Activated naive CD8-positive, alpha-beta T cell treated with anti-CD3 and anti-CD28 coated beads, Interleukin-2, amount 10 ng/mL, durations not matched to agents 7 days and 5 days (primary cell): ENCODE results near the gene RASL10B. TPM values are rescaled to one million over a fixed set of nuclear protein-coding genes. Genes with fewer than 3 reads are reported as not detected.

Source experiments
- ATAC-seq: fragments of 150-1000 bp; cut with Tn5 transposase; one replicate; pipeline ENCODE4 v1.10.0; 2021; ENCODE audit warnings: low read depth, moderate library complexity
- POLR2A ChIA-PET: fragments of 350-600 bp; sonication (Branson Sonifier 250); formaldehyde crosslinking; loops from one replicate; lab custom pipeline; 2021; ENCODE audit warnings: antibody characterized with exemption; lab: Charles Lee
- DNase-seq: peaks from one replicate; pipeline ENCODE4 v3.0.0; 2021
- H3K27ac Mint-ChIP-seq: one replicate; pipeline ENCODE4 v1.8.0; 2022; ENCODE audit warnings: mild to moderate bottlenecking, mixed read lengths
- H3K27me3 Mint-ChIP-seq: one replicate; pipeline ENCODE4 v1.8.0; 2022; ENCODE audit warnings: mild to moderate bottlenecking, moderate library complexity, mixed read lengths
- H3K36me3 Mint-ChIP-seq: one replicate; pipeline ENCODE4 v1.8.0; 2021; ENCODE audit warnings: mild to moderate bottlenecking, mixed read lengths
- H3K4me1 Mint-ChIP-seq: one replicate; pipeline ENCODE4 v1.8.0; 2021; ENCODE audit warnings: mixed read lengths
- H3K4me3 Mint-ChIP-seq: one replicate; pipeline ENCODE4 v1.8.0; 2022; ENCODE audit warnings: mild to moderate bottlenecking, moderate library complexity, mixed read lengths
- H3K9me3 Mint-ChIP-seq: one replicate; pipeline ENCODE4 v1.8.0; 2021; ENCODE audit warnings: mixed read lengths
- total RNA-seq, 2 experiments: library from RNA; stranded (reverse); gene quantifications; one replicate each; pipeline ENCODE4 v1.2.3, GENCODE V29; 2021

Gene RASL10B
- total RNA-seq, 2 experiments from 2014 or later = 0.09 to 0.53 TPM

- ATAC-seq = no peak
- DNase-seq = no peak
- Mint-ChIP-seq H3K36me3 (no peaks in the 10 kb centered on the region), H3K4me3 (no peak overlapping the region), H3K4me1 (peaks cover 5% of the 10 kb centered on the region), H3K27ac (no peak overlapping the region), H3K9me3 (no peaks in the 10 kb centered on the region), H3K27me3 (peaks cover 2% of the 10 kb centered on the region)
- POLR2A ChIA-PET = interaction anchor here (1.3 kb wide), 1 partner anchor 42 kb away, joined by 7 read pairs; the partner anchor contains the start of gene TAF15
These were observed 35.0 kb downstream of the RASL10B start for GRCh38 chr17:35766489-35766877.

DNA sequence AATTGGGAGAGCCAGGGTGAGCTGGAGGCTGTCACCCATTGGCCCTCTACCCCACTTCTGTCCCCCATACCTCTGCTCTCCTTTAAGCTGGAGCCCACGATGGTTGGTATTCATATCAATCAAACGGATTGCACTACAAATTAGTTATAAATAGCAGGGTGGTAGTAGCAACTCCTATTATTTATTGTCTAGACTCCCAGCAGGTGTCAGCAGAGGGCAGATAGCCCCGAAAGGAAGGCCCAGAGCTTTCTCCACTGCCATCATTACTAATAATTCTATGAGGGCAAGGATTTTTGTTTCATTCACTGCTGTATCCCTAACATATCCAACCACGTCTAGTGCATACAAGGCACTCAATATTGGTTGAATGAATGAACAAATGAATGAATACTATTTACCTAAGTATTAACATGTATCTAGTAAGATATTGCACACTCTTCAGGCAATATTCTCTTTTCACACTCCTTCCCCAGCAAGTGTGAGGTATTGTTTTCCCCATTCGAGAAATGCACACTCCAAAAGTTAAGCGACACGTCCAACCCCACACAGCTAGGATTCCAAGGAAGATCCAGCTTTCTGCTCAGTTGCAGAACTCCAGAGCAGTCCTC, 35.6 kb downstream of the RASL10B start:
- no peak for DNase-seq
- no peak overlapping the region for H3K4me3 Mint-ChIP-seq
- POLR2A ChIA-PET = interaction anchor here (1.3 kb wide), 1 partner anchor 42 kb away, joined by 7 read pairs; the partner anchor contains the start of gene TAF15

GRCh38 chr17:35768797-35769196, 37.4 kb downstream of the RASL10B start:
- Mint-ChIP-seq H3K4me3 (no peak overlapping the region), H3K9me3 (no peaks in the 10 kb centered on the region), H3K36me3 (no peaks in the 10 kb centered on the region), H3K27me3 (peaks cover 10% of the 10 kb centered on the region), H3K27ac (no peak overlapping the region), H3K4me1 (peaks cover 5% of the 10 kb centered on the region)
- DNase-seq (no peak), ATAC-seq (no peak)
- POLR2A ChIA-PET = no interaction called here

More for the DNA sequence above, 35.6 kb downstream of the RASL10B start:
- Mint-ChIP-seq H3K27me3 (peaks cover 6% of the 10 kb centered on the region), H3K27ac (no peak overlapping the region), H3K9me3 (no peaks in the 10 kb centered on the region), H3K4me1 (peaks cover 5% of the 10 kb centered on the region), H3K36me3 (no peaks in the 10 kb centered on the region)
- no peak for ATAC-seq

DNA sequence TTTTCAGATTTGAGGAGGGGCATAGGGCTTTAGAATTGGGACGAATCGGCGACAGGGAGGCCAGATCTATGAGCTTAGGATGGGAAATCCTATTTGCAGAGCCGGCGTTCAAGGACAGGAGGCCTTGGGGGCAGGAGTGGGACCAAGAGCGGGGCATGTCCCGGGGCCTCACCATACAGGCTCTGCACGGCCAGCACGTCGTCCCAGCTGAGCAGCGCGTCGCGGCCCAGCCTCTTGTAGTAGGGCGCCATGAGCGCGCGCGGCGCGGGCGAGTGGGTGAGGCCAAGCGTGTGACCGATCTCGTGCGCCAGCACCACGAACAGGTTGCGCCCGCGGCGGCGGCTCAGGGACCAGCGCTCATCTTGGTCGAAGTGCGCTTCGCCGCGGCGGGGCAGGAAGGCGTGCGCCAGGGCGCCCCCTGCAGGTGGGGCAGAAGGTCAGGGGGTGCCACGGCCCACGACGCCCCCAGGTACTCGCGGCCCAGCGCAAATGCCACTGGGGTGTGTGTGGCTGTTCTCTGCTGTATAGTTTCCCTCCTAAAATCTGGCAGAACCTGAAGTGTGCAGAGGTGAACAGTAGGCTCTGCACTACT, 38.6 kb downstream of the RASL10B start:
- Mint-ChIP-seq H3K9me3 (no peaks in the 10 kb centered on the region), H3K4me1 (no peaks in the 10 kb centered on the region), H3K36me3 (no peaks in the 10 kb centered on the region), H3K27me3 (peaks cover 10% of the 10 kb centered on the region), H3K27ac (no peak overlapping the region), H3K4me3 (no peak overlapping the region)
- POLR2A ChIA-PET = interaction anchor here (1.5 kb wide), 1 partner anchor 39 kb away, joined by 3 read pairs; the partner anchor contains the start of gene TAF15
- DNase-seq (no peak), ATAC-seq (no peak)

DNA sequence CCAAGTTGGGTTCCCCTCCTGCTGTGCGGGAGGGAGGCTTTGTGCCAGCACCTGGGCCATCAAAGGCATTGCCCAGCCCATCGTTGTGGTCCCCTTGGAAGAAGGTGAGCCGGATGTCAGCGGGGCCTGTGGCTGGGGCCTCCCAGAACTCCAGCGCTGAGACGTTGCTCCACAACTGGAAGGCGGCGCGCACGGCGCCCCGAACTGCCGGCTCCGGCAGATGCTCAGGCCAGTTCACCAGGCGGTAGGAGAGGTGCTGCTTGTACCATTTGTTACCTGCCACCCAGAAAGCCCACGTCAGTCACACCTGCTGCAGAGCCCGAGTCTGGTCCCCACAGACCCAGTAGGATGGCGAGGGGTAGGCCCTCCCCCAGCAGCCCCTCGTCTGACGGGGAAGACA, 41.7 kb downstream of the RASL10B start:
- no peak for DNase-seq
- H3K27me3 Mint-ChIP-seq = peaks cover 10% of the 10 kb centered on the region
- no peak overlapping the region for H3K4me3 Mint-ChIP-seq
- POLR2A ChIA-PET = interaction anchor here (0.6 kb wide), 1 partner anchor 10 kb away, joined by 4 read pairs; no protein-coding TSS in a partner anchor
- H3K27ac Mint-ChIP-seq = no peak overlapping the region
- no peaks in the 10 kb centered on the region for H3K36me3 Mint-ChIP-seq
- no peak for ATAC-seq
- H3K9me3 Mint-ChIP-seq = no peaks in the 10 kb centered on the region
- no peaks in the 10 kb centered on the region for H3K4me1 Mint-ChIP-seq

GRCh38 chr17:35773679-35774425, 42.4 kb downstream of the RASL10B start:
- H3K4me3 Mint-ChIP-seq = no peak overlapping the region
- POLR2A ChIA-PET = interaction anchor here (0.5 to 0.6 kb wide), 2 partner anchors 11 to 239 kb away, joined by 3 to 4 read pairs; no protein-coding TSS in a partner anchor
- no peaks in the 10 kb centered on the region for H3K4me1 Mint-ChIP-seq
- DNase-seq (no peak), ATAC-seq (no peak)
- H3K36me3 Mint-ChIP-seq = no peaks in the 10 kb centered on the region
- H3K9me3 Mint-ChIP-seq = no peaks in the 10 kb centered on the region
- peaks cover 10% of the 10 kb centered on the region for H3K27me3 Mint-ChIP-seq
- H3K27ac Mint-ChIP-seq = no peak overlapping the region

DNA sequence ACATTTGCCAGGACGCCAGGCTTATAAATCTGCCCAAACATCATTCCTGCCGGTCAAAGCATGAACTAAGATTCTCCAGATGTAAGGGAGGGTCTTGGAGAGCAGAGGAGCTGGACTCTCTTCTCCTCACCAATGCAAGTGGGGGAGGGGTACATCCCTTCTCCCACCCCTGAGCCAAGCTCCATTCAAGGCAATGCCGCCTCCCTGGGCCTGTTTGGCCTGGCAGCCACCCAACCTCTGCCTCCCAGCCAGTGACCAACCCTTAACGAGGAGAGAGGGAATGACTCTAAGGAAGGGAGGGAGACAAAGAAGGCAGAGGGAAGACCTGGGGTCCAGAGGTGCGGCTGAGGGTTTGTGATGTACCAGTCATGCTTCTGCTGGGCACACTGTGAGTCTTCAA, 43.1 kb downstream of the RASL10B start:
- no peaks in the 10 kb centered on the region for H3K36me3 Mint-ChIP-seq
- POLR2A ChIA-PET = interaction anchor here (0.5 kb wide), 1 partner anchor 240 kb away, joined by 3 read pairs; no protein-coding TSS in a partner anchor
- peaks cover 10% of the 10 kb centered on the region for H3K27me3 Mint-ChIP-seq
- no peaks in the 10 kb centered on the region for H3K4me1 Mint-ChIP-seq
- no peak overlapping the region for H3K27ac Mint-ChIP-seq
- H3K4me3 Mint-ChIP-seq = no peak overlapping the region
- DNase-seq = no peak
- no peaks in the 10 kb centered on the region for H3K9me3 Mint-ChIP-seq
- ATAC-seq = no peak

GRCh38 chr17:35775039-35775438, 43.6 kb downstream of the RASL10B start:
- POLR2A ChIA-PET = interaction anchor here (1.9 kb wide), 1 partner anchor 35 kb away, joined by 4 read pairs; the partner anchor contains the start of gene TAF15
- no peak overlapping the region for H3K4me3 Mint-ChIP-seq
- H3K4me1 Mint-ChIP-seq = no peaks in the 10 kb centered on the region
- ATAC-seq (no peak), DNase-seq (no peak)
- no peaks in the 10 kb centered on the region for H3K36me3 Mint-ChIP-seq
- no peak overlapping the region for H3K27ac Mint-ChIP-seq
- peaks cover 10% of the 10 kb centered on the region for H3K27me3 Mint-ChIP-seq
- no peaks in the 10 kb centered on the region for H3K9me3 Mint-ChIP-seq

GRCh38 chr17:35775583-35775982, 44.1 kb downstream of the RASL10B start:
- no peak overlapping the region for H3K4me3 Mint-ChIP-seq
- ATAC-seq (no peak), DNase-seq (no peak)
- H3K36me3 Mint-ChIP-seq = no peaks in the 10 kb centered on the region
- no peaks in the 10 kb centered on the region for H3K4me1 Mint-ChIP-seq
- H3K27ac Mint-ChIP-seq = no peak overlapping the region
- peaks cover 10% of the 10 kb centered on the region for H3K27me3 Mint-ChIP-seq
- no peaks in the 10 kb centered on the region for H3K9me3 Mint-ChIP-seq
- POLR2A ChIA-PET = interaction anchor here (1.9 kb wide), 1 partner anchor 34 kb away, joined by 4 read pairs; the partner anchor contains the start of gene TAF15

DNA sequence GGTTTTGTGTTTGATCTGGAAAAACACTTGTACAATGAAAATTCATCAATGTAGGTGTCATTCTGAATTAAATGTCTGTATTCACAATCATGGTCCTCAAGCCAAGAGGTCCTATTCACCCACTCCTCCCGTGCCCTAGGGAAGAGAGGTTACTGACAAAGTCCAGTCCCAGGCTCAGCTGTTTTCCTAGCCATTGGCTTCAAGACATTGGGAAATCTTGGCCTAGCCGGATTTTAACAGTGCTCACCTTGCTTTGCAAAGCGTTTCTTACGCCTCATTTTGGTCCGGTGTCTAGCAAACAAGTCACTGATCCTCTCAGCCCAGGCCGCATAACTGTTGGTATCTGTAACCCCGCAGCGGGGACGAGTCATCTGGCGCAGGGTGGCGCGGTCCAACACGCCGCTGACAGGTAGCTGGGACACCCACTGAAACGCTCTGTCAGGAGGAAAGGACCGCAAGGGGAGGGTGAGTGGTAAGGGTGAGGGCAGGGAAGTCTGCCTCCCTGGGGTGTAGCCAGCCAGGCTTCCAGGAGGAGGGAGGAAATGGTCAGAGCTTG, 47.3 kb downstream of the RASL10B start:
- peaks cover 9% of the 10 kb centered on the region for H3K27me3 Mint-ChIP-seq
- DNase-seq (no peak), ATAC-seq (no peak)
- no peaks in the 10 kb centered on the region for H3K36me3 Mint-ChIP-seq
- H3K4me1 Mint-ChIP-seq = no peaks in the 10 kb centered on the region
- no peak overlapping the region for H3K4me3 Mint-ChIP-seq
- no peaks in the 10 kb centered on the region for H3K9me3 Mint-ChIP-seq
- POLR2A ChIA-PET = no interaction called here
- H3K27ac Mint-ChIP-seq = no peak overlapping the region

GRCh38 chr17:35780950-35781349, 49.5 kb downstream of the RASL10B start:
- ATAC-seq (no peak), DNase-seq (no peak)
- no peaks in the 10 kb centered on the region for H3K9me3 Mint-ChIP-seq
- no peak overlapping the region for H3K4me3 Mint-ChIP-seq
- no peak overlapping the region for H3K27ac Mint-ChIP-seq
- peaks cover 9% of the 10 kb centered on the region for H3K27me3 Mint-ChIP-seq
- POLR2A ChIA-PET = no interaction called here
- no peaks in the 10 kb centered on the region for H3K4me1 Mint-ChIP-seq
- no peaks in the 10 kb centered on the region for H3K36me3 Mint-ChIP-seq

DNA sequence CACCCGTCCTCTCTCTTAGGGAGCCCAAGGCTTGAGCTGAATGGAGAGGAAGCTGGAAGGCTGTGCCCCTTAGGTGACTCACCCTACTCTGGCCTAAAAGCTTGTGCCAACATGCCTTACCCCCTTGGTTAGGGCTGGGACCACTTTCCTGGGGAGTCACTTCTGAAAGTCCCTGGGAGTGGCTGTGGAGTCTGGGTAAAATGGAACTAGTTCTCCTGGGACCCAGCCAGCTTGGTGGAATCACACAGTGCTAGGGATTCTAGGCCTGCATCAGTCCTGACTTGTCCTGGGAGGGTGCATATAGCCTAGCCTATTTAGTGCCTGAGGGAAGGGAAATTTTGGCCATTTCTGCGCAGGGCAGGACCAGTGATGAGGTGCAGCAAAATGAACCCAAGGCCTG, 53.5 kb downstream of the RASL10B start:
- H3K4me1 Mint-ChIP-seq = peaks cover 4% of the 10 kb centered on the region
- POLR2A ChIA-PET = no interaction called here
- no peak overlapping the region for H3K4me3 Mint-ChIP-seq
- H3K9me3 Mint-ChIP-seq = no peaks in the 10 kb centered on the region
- peaks cover 22% of the 10 kb centered on the region for H3K27me3 Mint-ChIP-seq
- DNase-seq (no peak), ATAC-seq (no peak)
- H3K36me3 Mint-ChIP-seq = no peaks in the 10 kb centered on the region
- H3K27ac Mint-ChIP-seq = no peak overlapping the region

DNA sequence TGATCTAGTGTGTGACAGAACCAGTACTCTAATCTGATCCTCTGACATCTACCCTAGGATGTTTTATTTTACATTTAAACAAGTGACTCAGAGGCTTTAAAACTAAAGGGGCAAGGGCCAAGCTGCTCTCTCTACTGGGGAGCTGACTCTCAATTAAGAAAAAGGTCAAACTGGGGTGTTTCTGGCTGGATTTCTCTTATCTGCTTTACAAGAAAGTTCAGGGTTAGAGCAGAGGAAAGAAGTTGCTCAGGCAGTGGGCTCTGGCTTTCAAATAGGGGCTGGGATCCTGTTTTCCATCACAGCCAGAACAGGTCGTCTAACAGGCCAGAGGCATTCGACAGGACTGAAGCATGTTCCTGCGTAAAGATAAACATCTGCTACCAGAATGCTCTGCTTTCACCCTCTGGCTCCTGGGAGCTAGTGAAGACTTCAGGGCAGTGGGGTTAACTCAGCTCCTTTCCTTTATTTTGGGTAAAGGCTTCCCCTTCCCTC, 55.5 kb downstream of the RASL10B start:
- no peak for DNase-seq
- peaks cover 4% of the 10 kb centered on the region for H3K4me1 Mint-ChIP-seq
- no peak overlapping the region for H3K27ac Mint-ChIP-seq
- no peak for ATAC-seq
- H3K36me3 Mint-ChIP-seq = no peaks in the 10 kb centered on the region
- H3K4me3 Mint-ChIP-seq = no peak overlapping the region
- peaks cover 22% of the 10 kb centered on the region for H3K27me3 Mint-ChIP-seq
- H3K9me3 Mint-ChIP-seq = no peaks in the 10 kb centered on the region
- POLR2A ChIA-PET = no interaction called here
